Ishikawa (cell line): ENCODE measurements around the gene LINC01488.

ENCODE experiments used
- CEBPB ChIP-seq: IDR thresholded peaks from 2 replicates; pipeline ENCODE4 v1.6.1; 2012
- CREB1 ChIP-seq: IDR thresholded peaks from 2 replicates; pipeline ENCODE4 v1.6.1; 2012; ENCODE audit warnings: low read depth
- EGR1 ChIP-seq: IDR thresholded peaks from 2 replicates; pipeline ENCODE4 v1.6.1; 2012
- EP300 ChIP-seq: IDR thresholded peaks from 2 replicates; pipeline ENCODE4 v1.6.1; 2012; ENCODE audit warnings: borderline replicate concordance
- FOXM1 ChIP-seq: IDR thresholded peaks from 2 replicates; pipeline ENCODE4 v1.6.1; 2012; ENCODE audit warnings: low read depth, borderline replicate concordance
- NFIC ChIP-seq: IDR thresholded peaks from 2 replicates; pipeline ENCODE4 v1.6.1; 2012
- RAD21 ChIP-seq: IDR thresholded peaks from 2 replicates; pipeline ENCODE4 v1.6.1; 2012; ENCODE audit warnings: low read depth
- TAF1 ChIP-seq: IDR thresholded peaks from 2 replicates; pipeline ENCODE4 v1.6.1; 2012; ENCODE audit warnings: low read depth, mild to moderate bottlenecking
- TCF12 ChIP-seq: IDR thresholded peaks from 2 replicates; pipeline ENCODE4 v1.6.1; 2012; ENCODE audit warnings: low read depth
- TEAD4 ChIP-seq: IDR thresholded peaks from 2 replicates; pipeline ENCODE4 v1.6.1; 2012
- YY1 ChIP-seq: IDR thresholded peaks from 2 replicates; pipeline ENCODE4 v1.6.1; 2012; ENCODE audit warnings: low read depth
- ZBTB7A ChIP-seq: IDR thresholded peaks from 2 replicates; pipeline ENCODE4 v1.6.1; 2012; ENCODE audit warnings: low read depth
- TF ChIP-seq, protein P1 (sequence below): IDR thresholded peaks from 2 replicates; pipeline ENCODE4 v1.6.1; 2012
- TF ChIP-seq, protein P2 (sequence below): IDR thresholded peaks from 2 replicates; pipeline ENCODE4 v1.6.1; 2012
- TF ChIP-seq, protein P3 (sequence below): IDR thresholded peaks from 2 replicates; pipeline ENCODE4 v1.6.1; 2012; ENCODE audit warnings: low read depth, mild to moderate bottlenecking

LINC01488 gene

DNA sequence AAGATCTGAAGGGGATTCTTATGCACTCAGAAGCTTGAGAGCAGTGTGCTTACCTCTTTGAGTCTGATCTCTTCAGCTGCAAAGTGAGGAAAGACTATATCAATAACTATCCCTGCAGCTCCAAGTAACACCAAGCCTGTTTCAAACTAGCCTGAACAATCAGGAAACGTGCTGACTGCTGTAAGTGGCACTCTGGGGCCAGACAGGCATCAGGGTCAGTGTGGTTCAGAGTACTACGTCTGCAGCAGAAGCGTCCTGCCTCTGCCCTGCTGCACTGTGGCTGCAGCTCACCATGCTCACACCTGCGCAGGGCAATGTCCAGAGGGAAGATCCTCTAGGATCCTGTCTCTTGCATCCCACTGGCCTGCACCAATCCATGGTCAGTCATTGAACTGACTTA, 25.5 kb upstream of the LINC01488 start:
- no peak for TF ChIP-seq EGR1
- no peak for TF ChIP-seq ZBTB7A
- no peak for TF ChIP-seq TCF12

DNA sequence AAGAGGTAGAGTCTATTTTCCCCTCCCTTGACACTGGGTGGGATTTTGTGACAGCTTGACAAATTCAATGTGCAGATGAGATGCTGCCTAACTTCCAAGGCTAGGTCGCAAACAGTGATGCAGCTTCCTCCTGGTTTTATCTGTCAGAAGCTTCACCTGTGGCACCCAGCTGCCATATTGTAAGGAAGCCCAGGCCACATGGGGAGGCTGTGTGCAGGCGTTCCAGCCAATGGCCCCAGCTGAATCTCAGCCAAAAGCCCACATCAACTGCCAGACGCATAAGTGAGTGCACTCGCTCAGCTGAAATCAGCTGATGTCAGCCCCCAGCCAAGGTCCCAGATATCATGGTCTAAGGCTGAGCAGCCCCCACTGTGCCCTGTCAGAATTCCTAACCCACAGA, 24.8 kb upstream of the LINC01488 start:
- TF ChIP-seq RAD21, result no peak
- no peak for TF ChIP-seq CEBPB
- no peak for TF ChIP-seq NFIC
- TF ChIP-seq ZBTB7A, result no peak
- no peak for TF ChIP-seq EP300
- TF ChIP-seq, protein P1, sequence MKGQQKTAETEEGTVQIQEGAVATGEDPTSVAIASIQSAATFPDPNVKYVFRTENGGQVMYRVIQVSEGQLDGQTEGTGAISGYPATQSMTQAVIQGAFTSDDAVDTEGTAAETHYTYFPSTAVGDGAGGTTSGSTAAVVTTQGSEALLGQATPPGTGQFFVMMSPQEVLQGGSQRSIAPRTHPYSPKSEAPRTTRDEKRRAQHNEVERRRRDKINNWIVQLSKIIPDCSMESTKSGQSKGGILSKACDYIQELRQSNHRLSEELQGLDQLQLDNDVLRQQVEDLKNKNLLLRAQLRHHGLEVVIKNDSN, result no peak
- no peak for TF ChIP-seq TCF12
- no peak for TF ChIP-seq YY1
- TF ChIP-seq FOXM1, result no peak
- TF ChIP-seq TEAD4, result no peak

DNA sequence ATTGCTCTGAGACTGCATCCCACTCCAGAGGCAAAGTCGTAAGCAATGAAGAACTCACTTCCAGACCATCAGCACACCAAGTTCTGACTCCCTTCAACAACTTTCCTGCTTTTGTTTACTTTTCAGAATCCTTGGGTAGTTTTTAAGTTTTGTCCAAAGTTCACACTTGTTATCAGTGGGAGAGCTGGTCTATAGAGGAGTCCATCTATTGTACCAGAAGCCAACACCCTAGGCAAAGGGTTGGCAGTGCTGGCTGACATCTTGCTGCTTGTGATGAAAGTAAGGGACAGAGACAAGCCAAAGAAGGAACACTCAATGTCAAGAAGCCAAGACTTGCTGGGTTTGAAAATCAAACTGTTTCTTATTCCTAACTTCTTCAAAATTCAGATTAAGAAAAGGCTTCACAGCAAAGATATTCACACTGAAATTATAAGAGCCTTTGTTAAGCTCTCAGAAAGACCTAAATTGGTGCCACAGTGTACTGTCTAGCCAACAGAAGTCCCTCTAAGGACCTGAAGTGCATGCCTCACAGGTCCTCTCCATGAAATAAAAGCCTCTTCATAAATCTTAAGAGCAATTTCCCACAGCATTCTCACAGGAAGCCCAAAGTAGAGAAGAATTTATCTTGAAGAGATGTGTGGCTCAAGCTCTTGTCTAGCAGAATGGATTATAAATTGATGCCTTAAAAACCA, 21.5 kb upstream of the LINC01488 start:
- TF ChIP-seq RAD21 (no peak), TAF1 (no peak), EP300 (no peak), TEAD4 (no peak), EGR1 (no peak), CREB1 (no peak), NFIC (no peak), CEBPB (no peak), FOXM1 (no peak), ZBTB7A (no peak), YY1 (no peak), TCF12 (no peak)
- TF ChIP-seq, protein P2, sequence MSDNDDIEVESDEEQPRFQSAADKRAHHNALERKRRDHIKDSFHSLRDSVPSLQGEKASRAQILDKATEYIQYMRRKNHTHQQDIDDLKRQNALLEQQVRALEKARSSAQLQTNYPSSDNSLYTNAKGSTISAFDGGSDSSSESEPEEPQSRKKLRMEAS, result no peak
- TF ChIP-seq, protein P3, sequence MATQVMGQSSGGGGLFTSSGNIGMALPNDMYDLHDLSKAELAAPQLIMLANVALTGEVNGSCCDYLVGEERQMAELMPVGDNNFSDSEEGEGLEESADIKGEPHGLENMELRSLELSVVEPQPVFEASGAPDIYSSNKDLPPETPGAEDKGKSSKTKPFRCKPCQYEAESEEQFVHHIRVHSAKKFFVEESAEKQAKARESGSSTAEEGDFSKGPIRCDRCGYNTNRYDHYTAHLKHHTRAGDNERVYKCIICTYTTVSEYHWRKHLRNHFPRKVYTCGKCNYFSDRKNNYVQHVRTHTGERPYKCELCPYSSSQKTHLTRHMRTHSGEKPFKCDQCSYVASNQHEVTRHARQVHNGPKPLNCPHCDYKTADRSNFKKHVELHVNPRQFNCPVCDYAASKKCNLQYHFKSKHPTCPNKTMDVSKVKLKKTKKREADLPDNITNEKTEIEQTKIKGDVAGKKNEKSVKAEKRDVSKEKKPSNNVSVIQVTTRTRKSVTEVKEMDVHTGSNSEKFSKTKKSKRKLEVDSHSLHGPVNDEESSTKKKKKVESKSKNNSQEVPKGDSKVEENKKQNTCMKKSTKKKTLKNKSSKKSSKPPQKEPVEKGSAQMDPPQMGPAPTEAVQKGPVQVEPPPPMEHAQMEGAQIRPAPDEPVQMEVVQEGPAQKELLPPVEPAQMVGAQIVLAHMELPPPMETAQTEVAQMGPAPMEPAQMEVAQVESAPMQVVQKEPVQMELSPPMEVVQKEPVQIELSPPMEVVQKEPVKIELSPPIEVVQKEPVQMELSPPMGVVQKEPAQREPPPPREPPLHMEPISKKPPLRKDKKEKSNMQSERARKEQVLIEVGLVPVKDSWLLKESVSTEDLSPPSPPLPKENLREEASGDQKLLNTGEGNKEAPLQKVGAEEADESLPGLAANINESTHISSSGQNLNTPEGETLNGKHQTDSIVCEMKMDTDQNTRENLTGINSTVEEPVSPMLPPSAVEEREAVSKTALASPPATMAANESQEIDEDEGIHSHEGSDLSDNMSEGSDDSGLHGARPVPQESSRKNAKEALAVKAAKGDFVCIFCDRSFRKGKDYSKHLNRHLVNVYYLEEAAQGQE, result no peak
- TF ChIP-seq, protein P1, result no peak

DNA sequence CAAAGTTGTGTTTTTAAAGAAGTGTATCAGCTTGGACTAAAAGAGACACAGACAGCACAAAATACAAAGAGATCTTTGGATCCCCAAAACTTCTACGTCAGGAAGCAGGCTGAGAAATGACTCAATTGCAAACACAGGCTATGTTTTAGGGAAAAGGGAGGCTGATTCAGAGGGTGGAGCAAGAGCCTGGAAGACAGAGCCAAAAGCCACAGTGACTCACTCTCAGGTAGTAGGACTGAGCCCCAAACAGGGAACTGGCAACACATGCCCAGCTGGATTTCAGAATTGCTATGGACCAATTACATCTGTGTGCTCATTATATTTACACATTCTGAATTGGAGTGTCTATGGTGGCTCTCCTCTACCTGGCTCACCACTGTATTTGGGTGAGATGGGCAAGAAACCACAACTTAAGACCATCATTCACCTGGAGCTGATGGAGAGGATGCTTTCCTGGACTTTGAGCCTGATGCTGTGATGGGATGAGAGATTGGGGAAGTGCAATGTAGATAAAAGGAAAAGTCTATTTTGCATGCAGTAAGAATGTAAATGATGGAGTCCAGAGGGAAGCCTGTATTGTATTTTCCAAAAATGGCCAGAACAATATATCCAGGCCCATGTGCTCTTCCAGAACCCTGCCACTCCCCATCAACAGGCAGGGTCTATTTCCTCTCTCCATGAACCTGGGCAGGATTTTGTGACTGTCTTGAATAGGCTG, 20.8 kb upstream of the LINC01488 start:
- TF ChIP-seq CREB1, result no peak
- no peak for TF ChIP-seq TEAD4
- TF ChIP-seq, protein P3, result no peak
- no peak for TF ChIP-seq CEBPB
- no peak for TF ChIP-seq TAF1
- TF ChIP-seq ZBTB7A, result no peak
- no peak for TF ChIP-seq FOXM1

DNA sequence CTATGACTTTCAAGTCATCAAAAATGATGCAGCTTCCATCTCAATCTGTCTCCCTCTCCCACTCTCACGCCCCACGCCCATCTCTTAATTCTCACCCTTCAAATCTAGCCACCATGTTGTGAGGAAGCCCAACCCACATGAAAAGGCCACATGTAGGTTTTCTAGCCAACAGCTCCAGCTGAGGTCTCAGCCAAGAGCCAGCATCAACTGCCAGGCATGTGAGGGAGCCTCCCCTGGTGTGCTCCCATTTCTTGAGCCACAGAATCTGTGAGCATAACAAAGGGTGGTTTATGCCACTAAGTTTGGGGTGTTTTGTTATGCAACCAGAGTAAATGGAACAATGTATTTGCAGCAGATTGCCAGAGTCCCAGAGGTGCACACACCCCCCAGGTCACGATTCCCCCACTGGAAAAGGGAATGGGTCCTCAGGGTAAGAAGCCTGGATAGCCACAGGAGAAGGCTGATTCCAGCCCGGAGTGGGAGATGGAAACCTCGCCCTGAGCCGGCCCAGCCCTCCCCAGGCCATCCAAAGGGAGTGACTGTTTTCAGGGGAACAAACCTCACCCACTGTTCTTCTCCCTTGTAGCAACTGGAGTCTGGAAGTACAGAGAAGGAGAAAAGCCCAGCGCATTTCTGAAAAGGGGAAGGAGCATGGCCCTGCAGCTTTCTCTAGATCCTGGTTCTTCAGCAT, 20.0 kb upstream of the LINC01488 start:
- TF ChIP-seq, protein P3, result no peak
- no peak for TF ChIP-seq RAD21
- TF ChIP-seq TEAD4, result no peak
- TF ChIP-seq TAF1, result no peak
- no peak for TF ChIP-seq CREB1
- no peak for TF ChIP-seq NFIC
- TF ChIP-seq YY1, result no peak
- no peak for TF ChIP-seq FOXM1
- TF ChIP-seq, protein P2, result no peak
- no peak for TF ChIP-seq EGR1
- TF ChIP-seq EP300, result no peak
- TF ChIP-seq TCF12, result no peak
- no peak for TF ChIP-seq ZBTB7A
- TF ChIP-seq CEBPB, result no peak
